ENCODE measurements around the gene TMEM209. TPM values are rescaled to one million over a fixed set of nuclear protein-coding genes. Genes with fewer than 3 reads are reported as not detected.
"Not testable (repeated sequence)": the region's sequence is repeated elsewhere in the genome, so short reads cannot be mapped to it uniquely, and the experiment has no call there.

Gene TMEM209
- total and polyA plus RNA-seq, 4 donors: 4.5 to 10.1 (median 9.0) TPM

DNA sequence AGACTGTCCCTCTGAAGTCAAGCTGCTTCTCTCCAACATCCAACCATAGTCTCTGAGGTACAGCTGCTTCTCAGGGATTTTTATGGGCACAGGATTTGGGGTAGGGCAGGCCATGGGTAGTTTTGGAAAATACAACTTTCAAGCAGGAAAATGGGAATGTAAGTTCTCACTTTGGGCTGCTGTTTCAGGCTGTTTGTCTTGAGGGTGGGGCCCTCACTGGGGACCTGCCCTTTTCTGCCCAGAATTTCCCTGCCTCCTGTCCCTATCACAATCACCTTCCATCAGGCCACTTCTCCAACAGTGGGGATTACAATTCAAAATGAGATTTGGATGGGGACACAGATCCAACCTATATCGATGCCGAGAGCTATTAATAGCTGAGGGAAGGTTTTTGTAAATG, 27.0 kb upstream of the TMEM209 start:
- H3K4me1 ChIP-seq (ENCODE audit: control insufficient read depth in 4 of 4, insufficient read depth in 4 of 4, low read length in 3 of 4): no peaks in the 10 kb centered on the region
- no peak overlapping the region for H3K9ac ChIP-seq (ENCODE audit: low read depth in 1 of 2, low read length in 2 of 2)
- 93% methylated on average over 2 of the region's 2 CpGs for WGBS
- no peak for TF ChIP-seq HNF4A (conservative IDR thresholded peaks at IDR 0.05)
- no peak for TF ChIP-seq HNF4G (IDR thresholded peaks at IDR 0.05)
- no peak for TF ChIP-seq GABPA (IDR thresholded peaks at IDR 0.05 in 1 of 2, conservative IDR thresholded peaks at IDR 0.05 in 1 of 2)
- no peak for TF ChIP-seq SP1 (IDR thresholded peaks at IDR 0.05)
- TF ChIP-seq RAD21 (IDR thresholded peaks at IDR 0.05): no peak
- TF ChIP-seq ATF3 (IDR thresholded peaks at IDR 0.05): no peak
- TF ChIP-seq FOXA1 (IDR thresholded peaks at IDR 0.05): no peak
- TF ChIP-seq, protein P1, sequence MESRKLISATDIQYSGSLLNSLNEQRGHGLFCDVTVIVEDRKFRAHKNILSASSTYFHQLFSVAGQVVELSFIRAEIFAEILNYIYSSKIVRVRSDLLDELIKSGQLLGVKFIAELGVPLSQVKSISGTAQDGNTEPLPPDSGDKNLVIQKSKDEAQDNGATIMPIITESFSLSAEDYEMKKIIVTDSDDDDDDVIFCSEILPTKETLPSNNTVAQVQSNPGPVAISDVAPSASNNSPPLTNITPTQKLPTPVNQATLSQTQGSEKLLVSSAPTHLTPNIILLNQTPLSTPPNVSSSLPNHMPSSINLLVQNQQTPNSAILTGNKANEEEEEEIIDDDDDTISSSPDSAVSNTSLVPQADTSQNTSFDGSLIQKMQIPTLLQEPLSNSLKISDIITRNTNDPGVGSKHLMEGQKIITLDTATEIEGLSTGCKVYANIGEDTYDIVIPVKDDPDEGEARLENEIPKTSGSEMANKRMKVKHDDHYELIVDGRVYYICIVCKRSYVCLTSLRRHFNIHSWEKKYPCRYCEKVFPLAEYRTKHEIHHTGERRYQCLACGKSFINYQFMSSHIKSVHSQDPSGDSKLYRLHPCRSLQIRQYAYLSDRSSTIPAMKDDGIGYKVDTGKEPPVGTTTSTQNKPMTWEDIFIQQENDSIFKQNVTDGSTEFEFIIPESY (IDR thresholded peaks at IDR 0.05): no peak
- TF ChIP-seq TAF1 (conservative IDR thresholded peaks at IDR 0.05): no peak
- no peak for TF ChIP-seq FOXA2 (IDR thresholded peaks at IDR 0.05)
- no peak for TF ChIP-seq RXRA (IDR thresholded peaks at IDR 0.05)
- DNase-seq (ENCODE audit: low spot score): no peak
- H3K36me3 ChIP-seq (ENCODE audit: control insufficient read depth in 4 of 4, insufficient read depth in 3 of 4, low read depth in 1 of 4, low read length in 3 of 4): no peaks in the 10 kb centered on the region
- H3K27ac ChIP-seq (ENCODE audit: low read depth in 1 of 2, low read length in 2 of 2): no peak overlapping the region
- no peaks in the 10 kb centered on the region for H3K9me3 ChIP-seq (ENCODE audit: control insufficient read depth in 4 of 4, low read length in 3 of 4)
- H3K4me3 ChIP-seq (ENCODE audit: low read depth in 1 of 3, low read length in 3 of 3): no peak overlapping the region
- H3K27me3 ChIP-seq (ENCODE audit: control insufficient read depth in 4 of 4, insufficient read depth in 4 of 4, low read length in 3 of 4): no peaks in the 10 kb centered on the region

- DNase-seq (ENCODE audit: low spot score): no peak
- H3K27me3 ChIP-seq (ENCODE audit: control insufficient read depth in 4 of 4, insufficient read depth in 4 of 4, low read length in 3 of 4): no peaks in the 10 kb centered on the region
- no peak overlapping the region for H3K9ac ChIP-seq (ENCODE audit: low read depth in 1 of 2, low read length in 2 of 2)
- H3K4me3 ChIP-seq (ENCODE audit: low read depth in 1 of 3, low read length in 3 of 3): no peak overlapping the region
- H3K36me3 ChIP-seq (ENCODE audit: control insufficient read depth in 4 of 4, insufficient read depth in 3 of 4, low read depth in 1 of 4, low read length in 3 of 4): no peaks in the 10 kb centered on the region
- TF ChIP-seq HNF4A (conservative IDR thresholded peaks at IDR 0.05) (no peak), RAD21 (IDR thresholded peaks at IDR 0.05) (no peak), EGR1 (IDR thresholded peaks at IDR 0.05; ENCODE audit: low read depth in 2 of 2) (no peak), NR2F2 (IDR thresholded peaks at IDR 0.05) (no peak), RXRA (IDR thresholded peaks at IDR 0.05) (no peak), ATF3 (IDR thresholded peaks at IDR 0.05) (no peak), FOXA1 (IDR thresholded peaks at IDR 0.05) (no peak), HNF4G (IDR thresholded peaks at IDR 0.05) (no peak), FOXA2 (IDR thresholded peaks at IDR 0.05) (no peak), GABPA (IDR thresholded peaks at IDR 0.05 in 1 of 2, conservative IDR thresholded peaks at IDR 0.05 in 1 of 2) (no peak), YY1 (IDR thresholded peaks at IDR 0.05) (no peak), REST (IDR thresholded peaks at IDR 0.05) (no peak), JUND (IDR thresholded peaks at IDR 0.05) (no peak), TAF1 (conservative IDR thresholded peaks at IDR 0.05) (no peak), CTCF (IDR thresholded peaks at IDR 0.05; ENCODE audit: low read depth, low read length, missing input control) (no peak), SP1 (IDR thresholded peaks at IDR 0.05) (no peak)
- TF ChIP-seq, protein P1 (IDR thresholded peaks at IDR 0.05): no peak
- TF ChIP-seq, protein P2, sequence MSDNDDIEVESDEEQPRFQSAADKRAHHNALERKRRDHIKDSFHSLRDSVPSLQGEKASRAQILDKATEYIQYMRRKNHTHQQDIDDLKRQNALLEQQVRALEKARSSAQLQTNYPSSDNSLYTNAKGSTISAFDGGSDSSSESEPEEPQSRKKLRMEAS (IDR thresholded peaks at IDR 0.05): no peak
- no peaks in the 10 kb centered on the region for H3K9me3 ChIP-seq (ENCODE audit: control insufficient read depth in 4 of 4, low read length in 3 of 4)
- no peaks in the 10 kb centered on the region for H3K4me1 ChIP-seq (ENCODE audit: control insufficient read depth in 4 of 4, insufficient read depth in 4 of 4, low read length in 3 of 4)
- 77% methylated on average over 6 of the region's 6 CpGs for WGBS
- H3K27ac ChIP-seq (ENCODE audit: low read depth in 1 of 2, low read length in 2 of 2): no peak overlapping the region
Observed at GRCh38 chr7:130231792-130232191, 26.6 kb upstream of the TMEM209 start.

DNA sequence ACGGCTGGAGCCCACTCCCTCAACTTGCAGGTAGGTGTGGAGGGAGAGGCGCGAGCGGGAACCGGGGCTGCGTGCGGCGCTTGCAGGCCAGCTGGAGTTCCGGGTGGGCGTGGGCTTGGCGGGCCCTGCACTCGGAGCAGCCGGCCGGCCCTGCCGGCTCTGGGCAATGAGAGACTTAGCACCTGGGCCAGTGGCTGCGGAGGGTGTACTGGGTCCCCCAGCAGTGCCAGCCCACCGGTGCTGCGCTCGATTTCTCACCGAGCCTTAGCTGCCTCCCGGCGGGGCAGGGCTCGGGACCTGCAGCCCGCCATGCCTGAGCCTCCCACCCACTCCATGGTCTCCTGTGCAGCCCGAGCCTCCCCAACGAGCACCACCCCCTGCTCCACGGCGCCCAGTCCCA, 24.8 kb upstream of the TMEM209 start:
- H3K27me3 ChIP-seq (ENCODE audit: control insufficient read depth in 4 of 4, insufficient read depth in 4 of 4, low read length in 3 of 4); H3K9ac ChIP-seq (ENCODE audit: low read depth in 1 of 2, low read length in 2 of 2); DNase-seq (ENCODE audit: low spot score); H3K4me3 ChIP-seq (ENCODE audit: low read depth in 1 of 3, low read length in 3 of 3); H3K4me1 ChIP-seq (ENCODE audit: control insufficient read depth in 4 of 4, insufficient read depth in 4 of 4, low read length in 3 of 4); H3K27ac ChIP-seq (ENCODE audit: low read depth in 1 of 2, low read length in 2 of 2); H3K36me3 ChIP-seq (ENCODE audit: control insufficient read depth in 4 of 4, insufficient read depth in 3 of 4, low read depth in 1 of 4, low read length in 3 of 4); H3K9me3 ChIP-seq (ENCODE audit: control insufficient read depth in 4 of 4, low read length in 3 of 4): not testable (repeated sequence)
- WGBS: 93% methylated on average over 28 of the region's 28 CpGs
